NCI-H1092 (cell line): Measurements from ENCODE around the gene APCDD1L.
"Not testable (repeated sequence)": the region's sequence is repeated elsewhere in the genome, so short reads cannot be mapped to it uniquely, and the experiment has no call there.

Experiments used
- DNase-seq: peaks from one replicate; lab custom pipeline; 2025; lab: John Stamatoyannopoulos, UW

APCDD1L gene

GRCh38 chr20:58544891-58545290 is 29.7 kb upstream of the APCDD1L start:
- DNase-seq = no peak

- DNase-seq = no peak
Observed at GRCh38 chr20:58544286-58544685, 29.1 kb upstream of the APCDD1L start.

- DNase-seq = no peak
Observed at GRCh38 chr20:58543274-58543673, 28.1 kb upstream of the APCDD1L start.

GRCh38 chr20:58542411-58543095 is 27.4 kb upstream of the APCDD1L start:
- peak; percentile 37 for DNase-seq

GRCh38 chr20:58542034-58542410 is 26.8 kb upstream of the APCDD1L start:
- DNase-seq = not testable (repeated sequence)

GRCh38 chr20:58538752-58539151 is 23.6 kb upstream of the APCDD1L start:
- no peak for DNase-seq

GRCh38 chr20:58537831-58538230 is 22.6 kb upstream of the APCDD1L start:
- no peak for DNase-seq

- DNase-seq = no peak
Observed at GRCh38 chr20:58536289-58536688, 21.1 kb upstream of the APCDD1L start.

- no peak for DNase-seq
Observed at GRCh38 chr20:58531657-58532056, 16.5 kb upstream of the APCDD1L start.

- DNase-seq = no peak
Observed at GRCh38 chr20:58531063-58531462, 15.9 kb upstream of the APCDD1L start.

GRCh38 chr20:58528412-58528811 is 13.2 kb upstream of the APCDD1L start:
- no peak for DNase-seq

- DNase-seq = no peak
Observed at GRCh38 chr20:58526411-58526810, 11.2 kb upstream of the APCDD1L start.

- no peak for DNase-seq
Observed at GRCh38 chr20:58524814-58525213, 9.6 kb upstream of the APCDD1L start.

GRCh38 chr20:58523971-58524315 is 8.7 kb upstream of the APCDD1L start:
- no peak for DNase-seq

- DNase-seq = no peak
Observed at GRCh38 chr20:58523072-58523970, 8.1 kb upstream of the APCDD1L start.

GRCh38 chr20:58522666-58523065 is 7.5 kb upstream of the APCDD1L start:
- DNase-seq = no peak

GRCh38 chr20:58521763-58522162 is 6.6 kb upstream of the APCDD1L start:
- DNase-seq = no peak

GRCh38 chr20:58519940-58520712 is 4.9 kb upstream of the APCDD1L start:
- no peak for DNase-seq

GRCh38 chr20:58518896-58519593 is 3.8 kb upstream of the APCDD1L start:
- no peak for DNase-seq

- DNase-seq = no peak
Observed at GRCh38 chr20:58518387-58518786, 3.2 kb upstream of the APCDD1L start.

- DNase-seq = no peak
Observed at GRCh38 chr20:58514321-58515232, 622 bp downstream of the APCDD1L start.
